ENCODE data around the gene ATG7.

DNA sequence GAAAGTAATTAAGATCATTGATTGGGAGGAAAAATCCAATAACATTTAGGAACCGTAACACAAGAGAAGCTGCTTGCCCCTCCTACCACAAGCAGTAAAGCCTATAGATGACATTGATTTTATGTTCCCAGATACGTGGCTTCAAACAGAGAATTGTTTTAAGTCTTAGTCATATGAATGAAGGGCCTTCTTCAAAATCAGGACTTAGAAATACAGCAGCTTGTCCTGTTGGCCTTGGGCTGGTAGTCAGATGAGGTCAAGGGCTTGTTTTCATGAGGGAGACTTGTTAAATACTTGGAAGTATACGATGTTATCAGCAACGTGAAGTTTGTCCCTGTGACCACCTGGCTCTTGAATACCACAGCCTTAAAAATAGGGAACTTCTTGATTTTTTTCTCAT is 257.1 kb downstream of the ATG7 start:
- TF ChIP-seq, protein P1, sequence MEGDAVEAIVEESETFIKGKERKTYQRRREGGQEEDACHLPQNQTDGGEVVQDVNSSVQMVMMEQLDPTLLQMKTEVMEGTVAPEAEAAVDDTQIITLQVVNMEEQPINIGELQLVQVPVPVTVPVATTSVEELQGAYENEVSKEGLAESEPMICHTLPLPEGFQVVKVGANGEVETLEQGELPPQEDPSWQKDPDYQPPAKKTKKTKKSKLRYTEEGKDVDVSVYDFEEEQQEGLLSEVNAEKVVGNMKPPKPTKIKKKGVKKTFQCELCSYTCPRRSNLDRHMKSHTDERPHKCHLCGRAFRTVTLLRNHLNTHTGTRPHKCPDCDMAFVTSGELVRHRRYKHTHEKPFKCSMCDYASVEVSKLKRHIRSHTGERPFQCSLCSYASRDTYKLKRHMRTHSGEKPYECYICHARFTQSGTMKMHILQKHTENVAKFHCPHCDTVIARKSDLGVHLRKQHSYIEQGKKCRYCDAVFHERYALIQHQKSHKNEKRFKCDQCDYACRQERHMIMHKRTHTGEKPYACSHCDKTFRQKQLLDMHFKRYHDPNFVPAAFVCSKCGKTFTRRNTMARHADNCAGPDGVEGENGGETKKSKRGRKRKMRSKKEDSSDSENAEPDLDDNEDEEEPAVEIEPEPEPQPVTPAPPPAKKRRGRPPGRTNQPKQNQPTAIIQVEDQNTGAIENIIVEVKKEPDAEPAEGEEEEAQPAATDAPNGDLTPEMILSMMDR (IDR thresholded peaks at IDR 0.05; ENCODE audit: low read depth, low read length, poor library complexity, severe bottlenecking), result no peak
- TF ChIP-seq EZH2phosphoT487 (IDR thresholded peaks at IDR 0.05; ENCODE audit: borderline replicate concordance, low read length), result no peak

Data from DOHH2 (cell line).